Endothelial cell of umbilical vein (primary cell): ENCODE measurements around the gene NFATC2.

ENCODE experiments used
- CTCF ChIP-seq, 2 donors: IDR thresholded peaks; 1 replicate in 1 of 2; 2 replicates in 1 of 2; pipeline ENCODE4 v1.5.1; 2011; ENCODE audit warnings: low read length in 2 of 2, mild to moderate bottlenecking in 2 of 2, moderate library complexity in 2 of 2, control low read depth in 1 of 2, inconsistent platforms in 1 of 2, low read depth in 1 of 2; ENCODE audit not compliant: insufficient read depth in 1 of 2; ENCODE audit errors: extremely low read depth in 1 of 2
- GATA2 ChIP-seq: IDR thresholded peaks from 2 replicates; pipeline ENCODE4 v1.7.0; 2011; ENCODE audit warnings: low read depth, mild to moderate bottlenecking, moderate library complexity, mixed read lengths, low read length; ENCODE audit not compliant: insufficient read length, insufficient read depth
- POLR2A ChIP-seq: IDR thresholded peaks from 2 replicates; pipeline ENCODE4 v1.6.1; 2012; ENCODE audit warnings: low read depth, mild to moderate bottlenecking, control low read depth, low read length
- POLR2AphosphoS5 ChIP-seq: IDR thresholded peaks from 2 replicates; pipeline ENCODE4 v1.6.1; 2012; ENCODE audit warnings: low read depth, mild to moderate bottlenecking, control low read depth, low read length, moderate library complexity; ENCODE audit not compliant: insufficient read depth

DNA sequence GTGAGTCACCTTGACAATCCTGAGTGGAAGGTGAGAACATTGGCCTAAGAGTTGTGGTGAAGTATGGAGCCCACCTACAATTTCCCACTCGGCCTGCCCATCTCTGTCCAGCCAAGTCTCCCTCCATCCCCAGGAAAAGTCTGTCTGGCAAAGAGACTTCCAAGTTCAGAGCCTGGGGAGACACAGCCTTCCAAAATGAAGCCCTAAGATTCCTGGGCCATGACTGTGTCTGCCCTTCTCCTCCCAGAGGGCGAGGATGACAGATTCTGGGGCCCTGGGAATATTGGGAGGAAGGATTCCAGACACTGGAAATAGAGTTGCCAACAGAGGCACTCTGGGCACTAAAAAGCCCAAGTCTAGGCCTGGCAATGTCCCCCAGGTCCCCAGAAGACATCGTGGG is 176.8 kb downstream of the NFATC2 start:
- no peak for TF ChIP-seq POLR2A
- no peak for TF ChIP-seq CTCF (IDR thresholded peaks at IDR 0.05; ENCODE audit: extremely low read depth in 1 of 2, insufficient read depth in 1 of 2, low read depth in 1 of 2, low read length in 2 of 2)
- no peak for TF ChIP-seq POLR2AphosphoS5
- TF ChIP-seq GATA2 = no peak
